ENCODE data around the gene CACNG4.

DNA sequence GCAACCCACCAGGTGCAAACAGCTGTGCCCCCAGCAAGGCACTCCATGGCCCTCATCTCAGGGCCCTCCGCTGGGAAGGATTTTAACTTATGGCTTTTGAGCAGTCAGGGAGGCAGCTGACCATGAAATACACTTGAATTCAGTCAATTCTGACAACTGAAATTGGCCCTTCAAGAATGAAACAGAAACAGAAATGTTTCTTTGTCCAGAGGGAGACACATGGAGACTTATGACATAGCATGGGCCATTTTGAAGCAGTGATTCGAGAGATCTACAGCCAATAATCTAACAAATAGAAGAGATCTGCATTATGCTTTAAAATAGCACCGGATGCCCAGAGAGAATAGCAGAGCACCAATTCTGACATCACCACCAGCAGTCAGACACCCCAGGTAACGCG, 87.3 kb downstream of the CACNG4 start:
- TF ChIP-seq, protein P1, sequence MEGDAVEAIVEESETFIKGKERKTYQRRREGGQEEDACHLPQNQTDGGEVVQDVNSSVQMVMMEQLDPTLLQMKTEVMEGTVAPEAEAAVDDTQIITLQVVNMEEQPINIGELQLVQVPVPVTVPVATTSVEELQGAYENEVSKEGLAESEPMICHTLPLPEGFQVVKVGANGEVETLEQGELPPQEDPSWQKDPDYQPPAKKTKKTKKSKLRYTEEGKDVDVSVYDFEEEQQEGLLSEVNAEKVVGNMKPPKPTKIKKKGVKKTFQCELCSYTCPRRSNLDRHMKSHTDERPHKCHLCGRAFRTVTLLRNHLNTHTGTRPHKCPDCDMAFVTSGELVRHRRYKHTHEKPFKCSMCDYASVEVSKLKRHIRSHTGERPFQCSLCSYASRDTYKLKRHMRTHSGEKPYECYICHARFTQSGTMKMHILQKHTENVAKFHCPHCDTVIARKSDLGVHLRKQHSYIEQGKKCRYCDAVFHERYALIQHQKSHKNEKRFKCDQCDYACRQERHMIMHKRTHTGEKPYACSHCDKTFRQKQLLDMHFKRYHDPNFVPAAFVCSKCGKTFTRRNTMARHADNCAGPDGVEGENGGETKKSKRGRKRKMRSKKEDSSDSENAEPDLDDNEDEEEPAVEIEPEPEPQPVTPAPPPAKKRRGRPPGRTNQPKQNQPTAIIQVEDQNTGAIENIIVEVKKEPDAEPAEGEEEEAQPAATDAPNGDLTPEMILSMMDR (conservative IDR thresholded peaks at IDR 0.05): no peak
- TF ChIP-seq EZH2 (IDR thresholded peaks at IDR 0.05; ENCODE audit: low read depth): no peak

All from PC-9 (cell line).